Epithelial cell of proximal tubule (primary cell): Measurements from ENCODE around the gene ICE2. TPM values are rescaled to one million over a fixed set of nuclear protein-coding genes. Genes with fewer than 3 reads are reported as not detected.
"Not testable (repeated sequence)": the region's sequence is repeated elsewhere in the genome, so short reads cannot be mapped to it uniquely, and the experiment has no call there.

ENCODE experiments used
- DNase-seq: peaks from one replicate; pipeline ENCODE4 v3.0.0-alpha.2; 2011; ENCODE audit warnings: low read depth
- H3K4me3 ChIP-seq: 2 replicates; pipeline ENCODE4 v1.5.1; 2011; ENCODE audit warnings: low read depth, mild to moderate bottlenecking, low read length
- CTCF ChIP-seq: conservative IDR thresholded peaks from 2 replicates; pipeline ENCODE4 v1.5.1; 2012; ENCODE audit warnings: low read depth, mild to moderate bottlenecking, low read length
- total RNA-seq: library from RNA; depleted of rRNA; stranded (reverse); fragments of >200 nt; gene quantifications from 2 replicates; pipeline ENCODE4 v1.2.3, GENCODE V29; 2015

Gene ICE2
- total RNA-seq, 1 donor from 2014 or later: 10.6 TPM

DNA sequence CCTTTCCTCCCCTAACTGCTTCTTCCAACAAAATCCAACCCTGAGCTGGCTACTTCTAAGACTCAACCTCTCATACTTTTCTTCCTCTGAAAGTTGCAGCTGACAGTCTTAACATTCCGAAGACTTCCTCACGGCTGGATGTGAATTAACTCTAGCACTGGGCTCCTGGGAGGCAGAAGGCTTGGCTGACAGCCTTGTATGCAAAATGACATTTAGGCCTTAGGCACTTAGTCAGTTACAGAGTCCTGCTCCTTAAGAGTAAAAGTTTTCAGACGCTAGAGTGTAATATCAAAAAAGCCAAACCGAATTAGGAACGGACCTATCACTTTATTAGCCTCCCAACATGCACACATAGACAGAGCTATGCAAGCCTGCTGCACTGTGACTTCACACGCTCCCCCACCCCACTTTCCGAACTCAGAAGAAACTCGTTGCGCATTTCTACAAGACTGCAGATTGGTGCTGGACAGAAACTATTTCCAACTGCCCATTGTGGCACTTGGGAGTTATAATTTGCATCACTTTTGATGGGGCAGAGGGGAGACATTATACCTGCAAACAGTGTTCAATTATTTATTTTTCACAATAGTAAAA lies 65.6 kb downstream of the ICE2 start:
- TF ChIP-seq CTCF: no peak
- H3K4me3 ChIP-seq: no peak overlapping the region
- DNase-seq: no peak

GRCh38 chr15:60412807-60413206 lies 66.1 kb downstream of the ICE2 start:
- DNase-seq, H3K4me3 ChIP-seq: not testable (repeated sequence)

DNA sequence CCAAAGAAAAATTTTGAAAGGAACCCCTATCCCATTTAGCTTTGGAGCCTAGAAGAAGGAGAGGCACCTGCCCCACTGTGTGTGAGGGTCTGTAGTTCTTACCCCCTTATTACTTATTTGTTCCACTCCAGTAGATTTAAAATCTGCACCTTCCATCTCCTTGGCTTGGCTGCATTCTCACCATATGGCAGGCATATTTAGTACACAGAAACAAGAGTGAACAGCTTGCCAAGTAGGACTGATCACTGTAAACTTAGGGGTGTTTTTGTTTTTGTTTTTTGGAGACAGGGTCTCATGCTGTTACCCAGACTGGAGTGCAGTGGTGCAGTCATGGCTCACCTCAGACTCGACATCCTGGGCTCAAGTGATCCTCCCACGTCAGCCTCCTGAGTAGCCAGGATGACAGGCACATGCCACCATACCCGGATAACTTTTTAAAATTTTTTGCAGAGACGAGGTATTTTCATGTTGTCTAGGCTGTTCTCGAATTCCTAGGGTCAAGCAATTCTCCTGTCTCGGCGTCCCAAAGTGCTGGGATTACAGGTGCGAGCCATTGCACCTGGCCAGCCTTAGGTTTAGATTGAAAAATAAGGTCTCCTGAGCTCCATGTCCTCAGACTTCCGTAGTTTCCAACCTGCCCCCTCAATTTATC lies 67.0 kb downstream of the ICE2 start:
- DNase-seq: no peak
- H3K4me3 ChIP-seq: no peak overlapping the region

DNA sequence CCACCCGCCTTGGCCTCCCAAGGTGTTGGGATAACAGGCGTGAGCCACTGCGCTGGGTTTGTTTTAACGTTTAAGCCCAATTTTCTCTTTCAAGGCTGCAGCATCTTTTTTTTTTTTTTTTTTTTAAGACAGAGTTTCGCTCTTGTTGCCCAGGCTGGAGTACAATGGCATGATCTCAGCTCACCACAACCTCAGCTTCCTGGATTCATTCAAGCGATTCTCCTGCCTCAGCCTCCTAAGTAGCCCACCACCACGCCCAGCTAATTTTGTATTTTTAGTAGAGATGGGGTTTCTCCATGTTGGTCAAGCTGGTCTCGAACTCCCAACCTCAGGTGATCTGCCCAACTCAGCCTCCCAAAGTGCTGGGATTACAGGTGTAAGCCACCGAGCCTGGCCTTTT lies 68.6 kb downstream of the ICE2 start:
- not testable (repeated sequence) for DNase-seq, H3K4me3 ChIP-seq

More for the DNA sequence above, 67.0 kb downstream of the ICE2 start:
- TF ChIP-seq CTCF: no peak

- no peak overlapping the region for H3K4me3 ChIP-seq
- no peak for TF ChIP-seq CTCF
- no peak for DNase-seq
Measured at GRCh38 chr15:60408463-60408981, 70.4 kb downstream of the ICE2 start.

- no peak for DNase-seq
- no peak for TF ChIP-seq CTCF
Measured at GRCh38 chr15:60407415-60407805, 71.5 kb downstream of the ICE2 start.

DNA sequence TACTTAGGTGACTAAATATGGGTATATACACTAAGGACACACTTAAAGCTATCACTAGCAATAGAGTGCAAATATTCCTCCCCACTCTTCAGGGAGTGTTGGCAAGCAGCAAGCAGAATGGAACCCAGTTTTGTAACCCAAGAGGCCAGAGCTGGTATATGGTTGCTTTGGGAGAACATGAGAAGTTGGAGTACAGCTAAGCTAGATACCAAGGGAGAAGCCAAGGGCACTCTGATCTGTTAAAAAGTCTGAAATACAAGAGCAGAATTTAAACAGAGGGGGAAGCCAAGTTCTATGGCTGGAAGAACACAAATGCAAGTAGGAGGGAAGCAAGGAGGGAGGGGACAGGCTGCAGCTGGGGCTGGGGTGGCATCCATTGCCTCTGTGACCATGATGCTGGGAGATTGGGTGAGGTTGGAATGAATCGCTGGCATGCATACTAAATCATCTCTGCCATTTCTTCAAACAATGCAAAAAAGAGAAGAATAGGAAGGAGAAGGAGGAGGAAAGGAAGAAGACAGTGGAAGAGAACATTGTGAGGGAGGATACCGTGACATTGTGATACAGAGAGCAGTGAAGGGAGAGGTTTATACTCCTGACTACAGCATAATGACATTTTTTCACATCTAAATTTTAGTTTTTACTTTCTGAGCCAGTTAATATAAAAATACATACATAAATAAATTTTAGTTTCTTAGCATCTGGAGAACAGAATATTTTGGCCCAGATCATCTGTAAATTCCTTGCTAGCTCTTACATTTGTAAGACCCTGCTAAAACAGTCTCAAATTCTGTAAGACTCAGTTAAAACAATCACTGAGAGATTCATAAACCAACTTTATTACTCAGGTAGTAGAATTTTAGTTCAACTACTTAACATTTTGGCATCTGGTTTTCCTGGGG lies 72.2 kb downstream of the ICE2 start:
- TF ChIP-seq CTCF: no peak
- DNase-seq: no peak
- H3K4me3 ChIP-seq: no peak overlapping the region

More at GRCh38 chr15:60407415-60407805, 71.5 kb downstream of the ICE2 start:
- no peak overlapping the region for H3K4me3 ChIP-seq

- no peak for TF ChIP-seq CTCF
- no peak for DNase-seq
- H3K4me3 ChIP-seq: no peak overlapping the region
Measured at GRCh38 chr15:60405399-60405798, 73.5 kb downstream of the ICE2 start.

DNA sequence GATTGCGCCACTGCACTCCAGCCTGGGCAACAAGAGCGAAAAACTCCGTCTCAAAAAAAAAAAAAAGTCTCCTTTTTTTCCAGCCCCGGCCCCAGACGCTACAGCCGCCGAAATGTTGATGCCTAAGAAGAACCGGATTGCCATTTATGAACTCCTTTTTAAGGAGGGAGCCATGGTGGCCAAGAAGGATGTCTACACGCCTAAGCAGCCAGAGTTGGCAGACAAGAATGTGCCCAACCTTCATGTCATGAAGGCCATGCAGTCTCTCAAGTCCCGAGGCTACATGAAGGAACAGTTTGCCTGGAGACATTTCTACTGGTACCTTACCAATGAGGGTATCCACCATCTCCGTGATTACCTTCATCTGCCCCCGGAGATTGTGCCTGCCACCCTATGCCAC lies 74.6 kb downstream of the ICE2 start:
- H3K4me3 ChIP-seq, DNase-seq: not testable (repeated sequence)
